ENCODE measurements around the gene PAX7. TPM values are rescaled to one million over a fixed set of nuclear protein-coding genes. Genes with fewer than 3 reads are reported as not detected.
"Not testable (repeated sequence)": the region's sequence is repeated elsewhere in the genome, so short reads cannot be mapped to it uniquely, and the experiment has no call there.

Gene PAX7
- not detected in 2 replicates for total RNA-seq

- ChIA-PET POLR2A (interaction anchor here (0.6 kb wide), 1 partner anchor 430 kb away, joined by 6 read pairs; no protein-coding TSS in a partner anchor), CTCF (no interaction called here)
- Mint-ChIP-seq H3K4me3 (no peak within 1 kb of the TSS), H3K36me3 (ENCODE audit: low read depth) (no peaks in the 10 kb centered on the region), H3K27me3 (peaks cover 69% of the 10 kb centered on the region), H3K9me3 (no peaks in the 10 kb centered on the region), H3K4me1 (no peaks in the 10 kb centered on the region), H3K27ac (no peak within 1 kb of the TSS)
- intact Hi-C loops (cut with micrococcal nuclease) = no loop called here
- TF ChIP-seq CTCF (IDR thresholded peaks at IDR 0.05) = no peak
- DNase-seq (no peak), ATAC-seq (ENCODE audit: low read depth) (no peak)
Observed at GRCh38 chr1:18630511-18631495, at the start of gene PAX7. TSS of gene PAX7 (plus strand) at chr1:18630846. CDS start at chr1:18631604, 758 bp downstream.

GRCh38 chr1:18581420-18581880, 49.2 kb upstream of the PAX7 start:
- ATAC-seq (ENCODE audit: low read depth) = no peak
- Mint-ChIP-seq H3K36me3 (ENCODE audit: low read depth) (no peaks in the 10 kb centered on the region), H3K27ac (no peak overlapping the region), H3K27me3 (peaks cover 9% of the 10 kb centered on the region), H3K4me1 (no peaks in the 10 kb centered on the region), H3K4me3 (no peak overlapping the region), H3K9me3 (no peaks in the 10 kb centered on the region)
- ChIA-PET POLR2A (no interaction called here), CTCF (interaction anchor here (1.4 kb wide), 2 partner anchors 10 to 920 kb away, joined by 3 to 4 read pairs; no protein-coding TSS in a partner anchor)
- no peak for TF ChIP-seq CTCF (IDR thresholded peaks at IDR 0.05)
- intact Hi-C loops (cut with micrococcal nuclease) = loop anchor here (5.0 kb wide), 2 partner anchors 919 to 1079 kb away; no protein-coding TSS in a partner anchor
- no peak for DNase-seq

- Mint-ChIP-seq H3K4me1 (no peaks in the 10 kb centered on the region), H3K27me3 (peaks cover 9% of the 10 kb centered on the region), H3K9me3 (no peaks in the 10 kb centered on the region), H3K27ac (no peak overlapping the region), H3K36me3 (ENCODE audit: low read depth) (no peaks in the 10 kb centered on the region), H3K4me3 (no peak overlapping the region)
- ATAC-seq (ENCODE audit: low read depth) (no peak), DNase-seq (no peak)
- CTCF ChIA-PET = no interaction called here
- POLR2A ChIA-PET = no interaction called here
- TF ChIP-seq CTCF (IDR thresholded peaks at IDR 0.05) = no peak
- intact Hi-C loops (cut with micrococcal nuclease) = loop anchor here (5.0 kb wide), 2 partner anchors 921 to 1081 kb away; no protein-coding TSS in a partner anchor
Observed at GRCh38 chr1:18582890-18583289, 47.8 kb upstream of the PAX7 start.

GRCh38 chr1:18583326-18583941, 47.2 kb upstream of the PAX7 start:
- DNase-seq (no peak), ATAC-seq (ENCODE audit: low read depth) (no peak)
- H3K27me3 Mint-ChIP-seq = peaks cover 12% of the 10 kb centered on the region
- POLR2A ChIA-PET = no interaction called here
- CTCF ChIA-PET = interaction anchor here (0.6 to 1.5 kb wide), 2 partner anchors 8 to 825 kb away, joined by 3 to 5 read pairs; no protein-coding TSS in a partner anchor
- no peak for TF ChIP-seq CTCF (IDR thresholded peaks at IDR 0.05)
- H3K27ac Mint-ChIP-seq = no peak overlapping the region
- no peaks in the 10 kb centered on the region for H3K9me3 Mint-ChIP-seq
- no peak overlapping the region for H3K4me3 Mint-ChIP-seq
- no peaks in the 10 kb centered on the region for H3K4me1 Mint-ChIP-seq
- intact Hi-C loops (cut with micrococcal nuclease) = loop anchor here (5.0 kb wide), 2 partner anchors 921 to 1081 kb away; no protein-coding TSS in a partner anchor
- H3K36me3 Mint-ChIP-seq (ENCODE audit: low read depth) = no peaks in the 10 kb centered on the region

GRCh38 chr1:18586016-18586415, 44.6 kb upstream of the PAX7 start:
- POLR2A ChIA-PET; intact Hi-C loops (cut with micrococcal nuclease); DNase-seq; H3K36me3 Mint-ChIP-seq (ENCODE audit: low read depth); H3K4me1 Mint-ChIP-seq; H3K9me3 Mint-ChIP-seq; H3K27ac Mint-ChIP-seq; ATAC-seq (ENCODE audit: low read depth); CTCF ChIA-PET; H3K4me3 Mint-ChIP-seq: not testable (repeated sequence)
- H3K27me3 Mint-ChIP-seq = peaks cover 12% of the 10 kb centered on the region
